T-helper 22 cell (primary cell): ENCODE data around the gene BTNL3.
"Not testable (repeated sequence)": the region's sequence is repeated elsewhere in the genome, so short reads cannot be mapped to it uniquely, and the experiment has no call there.

ENCODE experiments used
- DNase-seq: peaks from one replicate; pipeline ENCODE4 v3.0.0-alpha.2; 2020; ENCODE audit warnings: low read depth

BTNL3 gene

GRCh38 chr5:180988592-180988991 lies at the start of gene BTNL3:
Gene BTNL3 (plus strand): TSS chr5:180988846. CDS start chr5:180989029, 183 bp downstream.
- no peak for DNase-seq

- no peak for DNase-seq
Observed at GRCh38 chr5:180950291-180950949, 38.2 kb upstream of the BTNL3 start.

GRCh38 chr5:180959661-180960060 lies 29.0 kb upstream of the BTNL3 start:
- DNase-seq = no peak

GRCh38 chr5:180960209-180960608 lies 28.4 kb upstream of the BTNL3 start:
- DNase-seq = no peak

- DNase-seq = no peak
Observed at GRCh38 chr5:180969406-180969805, 19.2 kb upstream of the BTNL3 start.

- DNase-seq = no peak
Observed at GRCh38 chr5:180970336-180970735, 18.3 kb upstream of the BTNL3 start.

- DNase-seq = no peak
Observed at GRCh38 chr5:180970875-180971274, 17.8 kb upstream of the BTNL3 start.

- DNase-seq = no peak
Observed at GRCh38 chr5:180974612-180975315, 13.9 kb upstream of the BTNL3 start.

- DNase-seq = no peak
Observed at GRCh38 chr5:180975338-180975737, 13.3 kb upstream of the BTNL3 start.

GRCh38 chr5:180976518-180976917 lies 12.1 kb upstream of the BTNL3 start:
- DNase-seq = no peak

GRCh38 chr5:180977852-180978251 lies 10.8 kb upstream of the BTNL3 start:
- no peak for DNase-seq

GRCh38 chr5:180982008-180982741 lies 6.5 kb upstream of the BTNL3 start:
- DNase-seq = no peak

- DNase-seq = no peak
Observed at GRCh38 chr5:180988016-180988415, 630 bp upstream of the BTNL3 start.

GRCh38 chr5:180990086-180990881 lies 1.6 kb downstream of the BTNL3 start:
- no peak for DNase-seq

GRCh38 chr5:180990882-180991242 lies 2.2 kb downstream of the BTNL3 start:
- DNase-seq = no peak

GRCh38 chr5:181001947-181002346 lies 13.3 kb downstream of the BTNL3 start:
- no peak for DNase-seq

GRCh38 chr5:181005791-181006190 lies 17.1 kb downstream of the BTNL3 start:
- DNase-seq = no peak

- no peak for DNase-seq
Observed at GRCh38 chr5:181008136-181008535, 19.5 kb downstream of the BTNL3 start.

- not testable (repeated sequence) for DNase-seq
Observed at GRCh38 chr5:181010018-181010417, 21.4 kb downstream of the BTNL3 start.

GRCh38 chr5:181014654-181015053 lies 26.0 kb downstream of the BTNL3 start:
- not testable (repeated sequence) for DNase-seq

GRCh38 chr5:181017448-181017847 lies 28.8 kb downstream of the BTNL3 start:
- DNase-seq = not testable (repeated sequence)

- DNase-seq = no peak
Observed at GRCh38 chr5:181020688-181021087, 32.0 kb downstream of the BTNL3 start.
